SU-DHL-6 (cell line): ENCODE results near the gene NUP155.
"Not testable (repeated sequence)": the region's sequence is repeated elsewhere in the genome, so short reads cannot be mapped to it uniquely, and the experiment has no call there.

Experiments used
- H2AFZ ChIP-seq: fragments of 200-600 bp; sonication (generic); 2 replicates; pipeline ENCODE4 v1.6.1; 2014; ENCODE audit warnings: low read depth, mild to moderate bottlenecking, moderate library complexity, mixed read lengths, antibody characterized with exemption, low read length; ENCODE audit not compliant: severe bottlenecking
- H3F3A ChIP-seq: fragments of 200-600 bp; shearing (Covaris generic); 2 replicates; pipeline ENCODE4 v1.6.0; 2016; ENCODE audit warnings: antibody characterized with exemption, mild to moderate bottlenecking; ENCODE audit not compliant: insufficient read depth
- H3K27ac ChIP-seq: fragments of 200-600 bp; sonication (generic); 2 replicates; pipeline ENCODE4 v1.5.1; 2016; ENCODE audit warnings: low read depth, mild to moderate bottlenecking, low read length, moderate library complexity, mixed read lengths
- H3K27me3 ChIP-seq: fragments of 200-600 bp; sonication (generic), shearing (Covaris generic); 2 replicates; pipeline ENCODE4 v1.6.0; 2014; ENCODE audit warnings: mild to moderate bottlenecking, low read length
- H3K36me3 ChIP-seq: fragments of 200-600 bp; sonication (generic); 2 replicates; pipeline ENCODE4 v1.6.1; 2014; ENCODE audit warnings: mild to moderate bottlenecking, low read length, mixed read lengths
- H3K4me2 ChIP-seq: fragments of 300-600, 200-600 bp; shearing (Covaris generic), sonication (generic); 2 replicates; pipeline ENCODE4 v1.6.0; 2014; ENCODE audit warnings: low read length, low read depth, mild to moderate bottlenecking; ENCODE audit not compliant: poor library complexity, severe bottlenecking
- H3K4me3 ChIP-seq: fragments of 200-600 bp; sonication (generic); 2 replicates; pipeline ENCODE4 v1.5.1; 2014; ENCODE audit warnings: antibody characterized with exemption, low read length, mild to moderate bottlenecking, mixed read lengths; ENCODE audit not compliant: insufficient read depth, poor library complexity, severe bottlenecking
- H3K79me2 ChIP-seq: fragments of 200-600 bp; sonication (generic); 2 replicates; pipeline ENCODE4 v1.6.1; 2014; ENCODE audit warnings: mild to moderate bottlenecking, low read length, moderate library complexity; ENCODE audit not compliant: insufficient read depth
- H3K9ac ChIP-seq: fragments of 200-600 bp; sonication (generic); 2 replicates; pipeline ENCODE4 v1.7.0; 2014; ENCODE audit warnings: mild to moderate bottlenecking, low read length
- H3K9me2 ChIP-seq: fragments of 200-600 bp; sonication (generic); replicated peaks from 2 replicates; pipeline ENCODE4 v1.6.1; 2014; ENCODE audit warnings: low read length; ENCODE audit not compliant: insufficient read depth
- H3K9me3 ChIP-seq: fragments of 200-600 bp; sonication (generic); 2 replicates; pipeline ENCODE4 v1.6.1; 2014; ENCODE audit warnings: low read length, mixed read lengths; ENCODE audit not compliant: insufficient read depth
- H4K20me1 ChIP-seq: fragments of 200-600 bp; sonication (generic); 2 replicates; pipeline ENCODE4 v1.6.1; 2014; ENCODE audit warnings: low read depth, mild to moderate bottlenecking, antibody characterized with exemption, low read length, moderate library complexity, mixed read lengths
- CTCF ChIP-seq: fragments of 200-600 bp; sonication (generic); IDR thresholded peaks from one replicate; pipeline ENCODE4 v1.5.1; 2017; ENCODE audit warnings: antibody characterized with exemption, mild to moderate bottlenecking, low read length, moderate library complexity; ENCODE audit not compliant: insufficient read depth, poor library complexity, severe bottlenecking
- EZH2phosphoT487 ChIP-seq: fragments of 200-600 bp; sonication (generic), shearing (Covaris generic); conservative IDR thresholded peaks from 2 replicates; pipeline ENCODE4 v1.6.1; 2018; ENCODE audit warnings: mild to moderate bottlenecking, antibody characterized with exemption, low read length, moderate library complexity, mixed read lengths

The NUP155 gene

GRCh38 chr5:37379100-37379628 lies 8.3 kb upstream of the NUP155 start, which contains the start of gene WDR70:
Gene WDR70, plus strand, starts transcription at chr5:37379318. Its CDS starts 50 bp downstream, at chr5:37379368.
- H3K9me3 ChIP-seq, H4K20me1 ChIP-seq, H3K27ac ChIP-seq, H3K79me2 ChIP-seq, H3K9me2 ChIP-seq, H3K27me3 ChIP-seq, H3K36me3 ChIP-seq, H3F3A ChIP-seq: not testable (repeated sequence)
- peak within 1 kb of the TSS; percentile 96 for H2AFZ ChIP-seq
- peak within 1 kb of the TSS; percentile 90 for H3K9ac ChIP-seq
- peak; percentile 50 for TF ChIP-seq CTCF
- H3K4me3 ChIP-seq: peak within 1 kb of the TSS; percentile 95
- H3K4me2 ChIP-seq: peak within 1 kb of the TSS; percentile 91

- H3K27me3 ChIP-seq, H3K4me3 ChIP-seq, H3K36me3 ChIP-seq, H3K27ac ChIP-seq, H4K20me1 ChIP-seq, H3K9me3 ChIP-seq, H3K79me2 ChIP-seq, H2AFZ ChIP-seq, H3K4me2 ChIP-seq, H3K9ac ChIP-seq, H3K9me2 ChIP-seq, H3F3A ChIP-seq: not testable (repeated sequence)
Measured at GRCh38 chr5:37378066-37378465, 7.2 kb upstream of the NUP155 start.

- Histone ChIP-seq H3K9me3 (no peaks in the 10 kb centered on the region), H3K36me3 (no peaks in the 10 kb centered on the region), H4K20me1 (no peaks in the 10 kb centered on the region), H3K27ac (no peak overlapping the region), H3K27me3 (no peaks in the 10 kb centered on the region), H3K9ac (no peak overlapping the region), H2AFZ (no peak overlapping the region), H3K4me2 (no peak overlapping the region), H3F3A (peaks cover 21% of the 10 kb centered on the region), H3K4me3 (no peak overlapping the region), H3K79me2 (peaks cover 16% of the 10 kb centered on the region), H3K9me2 (no peaks in the 10 kb centered on the region)
- no peak for TF ChIP-seq CTCF
- no peak for TF ChIP-seq EZH2phosphoT487
Measured at GRCh38 chr5:37375091-37375490, 4.2 kb upstream of the NUP155 start.

- peak overlapping the region; percentile 74 for H3K9ac ChIP-seq
- peaks cover 52% of the 10 kb centered on the region for H3K79me2 ChIP-seq
- peak overlapping the region; percentile 58 for H2AFZ ChIP-seq
- no peaks in the 10 kb centered on the region for H3K27me3 ChIP-seq
- H4K20me1 ChIP-seq: peaks cover 17% of the 10 kb centered on the region
- H3K36me3 ChIP-seq: no peaks in the 10 kb centered on the region
- TF ChIP-seq CTCF (no peak), EZH2phosphoT487 (no peak)
- peak overlapping the region; percentile 95 for H3K4me3 ChIP-seq
- peaks cover 21% of the 10 kb centered on the region for H3F3A ChIP-seq
- peak overlapping the region; percentile 60 for H3K27ac ChIP-seq
- no peaks in the 10 kb centered on the region for H3K9me2 ChIP-seq
- H3K9me3 ChIP-seq: no peaks in the 10 kb centered on the region
- H3K4me2 ChIP-seq: peak overlapping the region; percentile 99
Measured at GRCh38 chr5:37370550-37370863, 399 bp downstream of the NUP155 start.
